Measurements from ENCODE around the gene NEK11.

DNA sequence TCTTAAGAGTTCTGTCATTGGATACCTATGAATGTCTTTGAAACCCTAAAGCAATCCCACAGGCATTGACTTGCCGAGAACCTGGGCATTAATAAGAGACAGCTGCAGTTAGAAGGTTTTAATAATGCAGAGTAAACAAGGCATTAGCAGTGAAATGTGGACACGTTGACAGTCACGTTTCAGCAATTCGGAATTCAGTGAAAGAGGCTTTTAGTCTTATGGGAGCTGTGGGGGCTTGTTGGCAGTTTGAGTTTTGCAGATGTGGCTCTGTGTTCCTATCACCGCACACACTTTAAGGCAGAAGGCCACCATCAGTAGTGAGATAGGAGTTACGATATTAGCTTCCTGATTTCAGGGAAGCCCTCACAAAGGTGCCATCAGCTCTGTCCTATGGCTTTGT is 209.7 kb downstream of the NEK11 start:
- TF ChIP-seq POLR2A (IDR thresholded peaks at IDR 0.05; ENCODE audit: low read depth, low read length) (no peak), POLR2AphosphoS5 (IDR thresholded peaks at IDR 0.05; ENCODE audit: low read depth, low read length) (no peak)
